NB4 (cell line): ENCODE measurements around the gene IBA57.

ENCODE experiments used
- CTCF ChIP-seq: IDR thresholded peaks from one replicate; pipeline ENCODE4 v1.5.1; 2012; ENCODE audit warnings: low read depth, low read length
- POLR2A ChIP-seq: IDR thresholded peaks from 2 replicates; pipeline ENCODE4 v1.6.1; 2011; ENCODE audit warnings: mild to moderate bottlenecking; ENCODE audit not compliant: insufficient read length; ENCODE audit errors: extremely low read depth

DNA sequence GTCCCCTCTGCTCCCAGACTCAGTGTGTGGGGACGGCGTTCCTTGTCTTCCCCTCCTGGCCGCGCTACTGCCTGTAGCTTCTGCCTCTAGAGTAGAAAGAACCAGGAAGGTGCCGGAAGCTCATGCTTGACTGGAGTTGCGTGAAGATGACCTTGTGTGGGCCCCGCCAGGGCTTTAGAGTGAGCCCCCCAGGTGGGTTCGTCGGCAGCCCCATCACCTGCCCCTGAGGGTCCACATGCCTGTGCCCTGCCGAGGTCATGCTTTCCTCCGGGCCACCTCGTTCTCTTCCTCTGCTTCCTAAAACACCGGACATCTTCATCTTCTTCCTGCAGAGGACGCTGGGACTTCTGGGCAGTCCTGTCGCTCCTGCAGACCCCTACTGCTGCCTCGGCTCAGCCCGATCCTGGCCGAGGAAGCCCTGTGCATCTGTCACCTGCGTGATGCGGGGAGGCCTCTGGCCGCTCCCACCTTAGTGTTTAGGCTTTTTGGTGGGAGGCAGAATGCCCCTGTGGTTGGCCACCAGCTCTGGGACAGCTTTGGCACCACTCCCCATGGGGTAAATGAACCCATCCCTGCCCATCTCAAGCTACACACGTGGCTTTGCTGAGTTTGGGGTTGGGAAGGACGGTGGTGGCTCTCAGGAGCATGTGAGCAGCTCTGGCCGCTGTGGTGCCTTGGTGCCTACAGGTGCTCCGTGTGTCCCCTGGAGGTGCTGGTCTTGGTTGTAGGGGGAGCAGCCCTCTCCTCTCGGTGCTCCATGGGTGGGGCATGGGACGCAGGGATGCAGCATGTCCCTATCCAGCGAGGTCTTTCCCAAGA, 54.6 kb downstream of the IBA57 start:
- TF ChIP-seq POLR2A (no peak), CTCF (no peak)
